ENCODE results near the gene UGT1A10. TPM values are rescaled to one million over a fixed set of nuclear protein-coding genes. Genes with fewer than 3 reads are reported as not detected.

Gene UGT1A10
- total RNA-seq, 1 experiment from 2014 or later = not detected

DNA sequence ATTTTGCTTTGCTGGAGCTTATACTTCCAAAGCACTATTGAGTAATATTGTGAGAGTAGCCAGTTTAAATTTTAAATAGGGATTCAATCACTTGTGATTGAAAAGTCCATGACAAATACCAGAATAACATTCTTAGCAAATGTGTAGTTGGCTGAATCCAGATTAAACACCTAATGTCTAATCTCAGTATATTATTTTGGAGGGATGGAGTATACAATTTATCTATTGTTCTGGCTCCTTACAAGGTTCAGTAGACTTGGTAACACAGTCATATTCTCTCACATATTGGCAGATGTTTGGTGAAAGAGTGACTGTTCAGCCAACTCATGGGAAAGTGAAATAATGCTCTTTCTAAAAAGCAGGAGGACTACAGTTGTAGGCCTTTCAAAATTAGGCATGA is 37.6 kb downstream of the UGT1A10 start:
- DNase-seq = no peak
- no peak overlapping the region for H3K4me3 ChIP-seq
- no peak overlapping the region for H3K27ac ChIP-seq
- H3K9me3 ChIP-seq (replicated peaks) = no peaks in the 10 kb centered on the region
- peaks cover 5% of the 10 kb centered on the region; the same call in 1 of the 2 replicates for H3K4me1 ChIP-seq
- no peaks in the 10 kb centered on the region for H3K36me3 ChIP-seq
- no peaks in the 10 kb centered on the region for H3K27me3 ChIP-seq

DNA sequence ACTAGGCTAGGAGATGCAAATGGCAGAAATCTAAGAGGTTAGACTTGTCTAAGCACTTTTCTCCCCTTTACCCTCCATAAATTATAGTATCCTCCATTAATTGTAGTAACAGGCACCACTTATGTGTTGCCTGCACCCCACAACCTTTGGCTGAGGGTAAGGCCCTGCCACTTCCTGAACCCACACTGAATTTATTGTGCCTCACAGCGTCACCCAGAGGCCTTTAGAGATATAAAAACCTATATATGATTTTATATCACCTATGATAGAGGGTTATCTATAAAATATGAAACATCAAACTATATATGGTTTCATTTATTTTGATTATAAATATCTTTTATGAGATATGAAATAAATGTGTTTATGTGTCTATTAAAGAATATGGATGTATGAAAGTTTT is 38.1 kb downstream of the UGT1A10 start:
- H3K27me3 ChIP-seq = no peaks in the 10 kb centered on the region
- H3K4me3 ChIP-seq = no peak overlapping the region
- no peaks in the 10 kb centered on the region for H3K9me3 ChIP-seq (replicated peaks)
- no peaks in the 10 kb centered on the region for H3K36me3 ChIP-seq
- H3K27ac ChIP-seq = no peak overlapping the region
- no peak for DNase-seq
- H3K4me1 ChIP-seq = peaks cover 5% of the 10 kb centered on the region; the same call in 1 of the 2 replicates

DNA sequence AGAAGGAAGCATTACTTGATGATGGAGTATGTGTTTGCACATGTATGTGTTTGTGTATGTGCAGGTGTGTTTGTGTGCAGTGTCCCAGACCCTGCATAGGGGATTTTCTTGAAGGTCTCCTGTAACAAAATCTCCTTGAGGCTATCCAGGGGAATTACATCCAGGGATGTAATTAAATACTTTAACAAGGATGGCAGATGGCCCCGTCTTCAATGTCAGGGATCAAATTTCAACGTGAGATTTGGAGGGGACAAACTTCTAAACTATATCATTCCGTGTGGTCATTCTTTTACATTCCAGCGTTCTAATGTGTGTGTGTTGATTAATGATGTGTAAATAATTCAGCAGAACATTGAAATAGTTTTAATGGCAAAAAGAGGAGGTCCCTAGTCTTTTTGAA is 38.7 kb downstream of the UGT1A10 start:
- Histone ChIP-seq H3K4me1 (peaks cover 5% of the 10 kb centered on the region; the same call in 1 of the 2 replicates), H3K9me3 (replicated peaks) (no peaks in the 10 kb centered on the region), H3K27me3 (no peaks in the 10 kb centered on the region), H3K36me3 (no peaks in the 10 kb centered on the region), H3K4me3 (no peak overlapping the region), H3K27ac (no peak overlapping the region)
- peak; percentile 10 to 51 for DNase-seq

DNA sequence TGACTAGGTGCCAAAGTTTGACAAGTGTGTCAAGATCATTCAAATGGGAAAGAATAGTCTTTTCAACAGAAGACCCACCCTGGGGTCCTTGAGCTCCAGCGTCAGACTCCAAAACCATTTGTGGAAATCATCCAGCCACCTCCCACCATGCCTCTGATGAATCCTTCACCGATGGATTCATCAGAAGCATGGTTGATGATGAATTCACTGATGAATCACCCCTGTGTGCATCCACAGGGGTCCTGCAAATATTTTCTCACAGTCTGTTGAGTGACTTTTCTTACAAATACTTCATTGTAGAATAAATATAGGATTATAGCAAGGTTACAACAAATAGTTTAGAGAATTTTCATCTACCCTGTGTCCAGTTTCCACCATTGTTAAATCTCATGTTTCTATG is 39.8 kb downstream of the UGT1A10 start:
- H3K4me3 ChIP-seq = no peak overlapping the region
- no peaks in the 10 kb centered on the region for H3K36me3 ChIP-seq
- H3K27me3 ChIP-seq = no peaks in the 10 kb centered on the region
- no peak for DNase-seq
- H3K27ac ChIP-seq = no peak overlapping the region
- H3K4me1 ChIP-seq = peaks cover 5% of the 10 kb centered on the region; the same call in 1 of the 2 replicates
- no peaks in the 10 kb centered on the region for H3K9me3 ChIP-seq (replicated peaks)

DNA sequence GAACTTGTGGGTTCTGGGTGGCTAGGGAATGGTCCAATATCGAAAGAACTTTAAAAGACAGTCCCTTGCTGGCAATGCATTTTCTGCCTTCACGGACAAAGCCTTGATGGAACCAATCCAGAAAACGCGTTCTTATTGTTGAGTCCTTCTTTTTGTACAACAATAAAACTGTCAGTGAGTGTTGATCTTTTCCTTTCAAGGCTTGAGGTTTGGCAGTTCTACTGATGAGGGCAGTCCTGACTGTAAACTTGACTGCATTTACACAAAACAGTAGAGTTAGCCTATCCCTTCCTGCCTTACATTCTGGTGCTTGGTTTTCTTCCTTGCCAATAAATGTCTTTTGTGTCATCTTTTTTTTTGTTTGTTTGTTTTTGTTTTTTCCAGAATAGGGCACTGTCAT is 42.9 kb downstream of the UGT1A10 start:
- Histone ChIP-seq H3K36me3 (no peaks in the 10 kb centered on the region), H3K4me1 (peaks cover 5% of the 10 kb centered on the region; the same call in 1 of the 2 replicates), H3K27ac (no peak overlapping the region), H3K9me3 (replicated peaks) (no peaks in the 10 kb centered on the region), H3K27me3 (no peaks in the 10 kb centered on the region), H3K4me3 (no peak overlapping the region)
- DNase-seq = no peak

DNA sequence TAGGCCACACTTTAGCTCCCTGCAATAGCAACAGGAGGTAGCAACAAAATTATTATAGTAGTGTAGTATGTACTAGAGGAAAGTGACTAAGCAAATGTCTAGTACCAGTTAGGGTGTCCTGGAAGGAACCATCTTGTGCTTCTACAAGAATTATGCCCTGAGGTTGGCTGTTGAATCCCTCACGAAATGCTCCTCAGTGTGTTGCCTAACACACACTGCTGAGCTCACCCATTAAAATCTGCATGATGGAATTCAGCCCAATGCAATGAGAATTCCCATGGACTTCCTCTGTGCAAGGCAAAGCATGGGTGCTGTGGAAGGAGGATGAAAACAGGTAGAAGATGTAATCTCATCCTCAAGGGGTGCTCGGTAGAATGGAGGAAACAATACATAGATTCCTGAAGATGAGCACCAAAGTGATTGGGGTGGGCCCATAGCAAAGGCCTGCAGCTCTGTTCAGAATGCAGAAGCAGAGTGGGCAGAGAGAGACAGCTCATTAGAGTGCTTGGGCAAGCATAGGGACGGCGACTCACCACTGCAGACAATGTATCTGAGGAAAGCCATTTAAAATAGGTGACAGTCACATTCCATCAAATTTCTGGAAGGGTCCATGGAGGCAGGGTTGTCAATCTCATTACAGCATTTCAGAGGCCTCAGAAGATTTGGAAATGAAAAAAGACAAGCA is 44.3 kb downstream of the UGT1A10 start:
- no peak for DNase-seq
- no peaks in the 10 kb centered on the region for H3K9me3 ChIP-seq (replicated peaks)
- H3K4me1 ChIP-seq = peaks cover under 1% of the 10 kb centered on the region; the same call in 1 of the 2 replicates
- no peaks in the 10 kb centered on the region for H3K27me3 ChIP-seq
- no peaks in the 10 kb centered on the region for H3K36me3 ChIP-seq
- no peak overlapping the region for H3K4me3 ChIP-seq
- H3K27ac ChIP-seq = no peak overlapping the region

DNA sequence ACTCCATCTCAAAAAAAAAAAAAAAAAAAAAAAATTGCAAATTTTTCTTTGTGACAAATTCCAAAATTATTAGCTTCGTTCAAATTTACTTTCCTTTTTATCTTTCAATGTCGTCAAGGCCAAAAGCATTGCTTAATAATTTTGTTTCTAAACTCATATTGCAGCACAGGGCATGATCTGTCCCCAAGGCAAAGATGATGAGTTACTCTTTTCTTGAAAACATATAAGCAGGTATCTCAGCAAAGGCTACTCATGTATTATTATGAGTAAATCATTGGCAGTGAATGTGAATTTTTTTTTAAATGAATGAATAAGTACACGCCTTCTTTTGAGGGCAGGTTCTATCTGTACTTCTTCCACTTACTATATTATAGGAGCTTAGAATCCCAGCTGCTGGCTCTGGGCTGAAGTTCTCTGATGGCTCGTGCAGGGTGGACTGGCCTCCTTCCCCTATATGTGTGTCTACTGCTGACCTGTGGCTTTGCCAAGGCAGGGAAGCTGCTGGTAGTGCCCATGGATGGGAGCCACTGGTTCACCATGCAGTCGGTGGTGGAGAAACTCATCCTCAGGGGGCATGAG is 45.4 kb downstream of the UGT1A10 start, which contains the start of gene UGT1A7:
Gene UGT1A7, plus strand, starts transcription at position 381 of the 579 bp plus-strand sequence. Its CDS starts 37 bp downstream, at position 418.
- H3K36me3 ChIP-seq = no peaks in the 10 kb centered on the region
- H3K27me3 ChIP-seq = no peaks in the 10 kb centered on the region
- DNase-seq = no peak
- no peak within 1 kb of the TSS for H3K27ac ChIP-seq
- H3K9me3 ChIP-seq (replicated peaks) = no peaks in the 10 kb centered on the region
- H3K4me1 ChIP-seq = no peaks in the 10 kb centered on the region
- no peak within 1 kb of the TSS for H3K4me3 ChIP-seq

DNA sequence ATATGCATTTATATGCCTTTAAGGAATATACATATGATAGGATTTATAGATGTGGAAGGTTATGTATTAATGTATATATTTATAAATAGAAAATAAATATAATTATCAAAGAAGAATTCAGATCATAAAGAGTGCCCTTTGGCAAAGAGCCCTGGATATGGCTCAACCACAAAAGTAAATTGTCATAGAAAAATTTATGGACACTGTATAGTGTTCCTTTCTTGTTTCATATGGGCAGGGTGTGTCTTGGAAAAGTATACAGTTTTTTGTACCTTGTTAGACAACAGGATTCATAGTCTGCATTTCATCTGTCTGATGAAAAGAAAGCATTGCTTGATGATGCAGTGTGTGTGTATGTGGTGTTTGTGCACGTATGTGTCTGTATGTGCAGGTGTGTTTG is 48.4 kb downstream of the UGT1A10 start:
- Histone ChIP-seq H3K36me3 (no peaks in the 10 kb centered on the region), H3K9me3 (replicated peaks) (no peaks in the 10 kb centered on the region), H3K27me3 (no peaks in the 10 kb centered on the region), H3K4me3 (no peak overlapping the region), H3K27ac (no peak overlapping the region), H3K4me1 (no peaks in the 10 kb centered on the region)
- no peak for DNase-seq

DNA sequence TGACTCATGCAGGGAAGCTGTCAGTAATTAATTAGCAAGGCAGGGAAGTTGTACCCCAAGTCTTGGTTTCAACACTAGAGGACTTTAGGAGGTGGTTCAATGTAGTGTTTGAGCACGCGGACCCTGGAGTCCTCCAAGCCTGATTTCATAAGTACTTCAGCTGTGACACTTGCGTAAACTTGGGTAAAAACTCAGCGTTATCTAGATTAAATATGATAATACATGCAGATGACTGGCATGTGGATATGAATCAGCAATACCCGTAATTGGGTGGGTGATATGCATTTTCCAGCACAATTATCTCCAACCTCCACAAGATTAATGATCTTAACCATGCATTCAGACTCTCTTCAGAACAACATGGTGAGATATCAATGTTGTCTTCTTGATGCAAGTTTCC is 50.7 kb downstream of the UGT1A10 start:
- DNase-seq = no peak
- Histone ChIP-seq H3K27ac (no peak overlapping the region), H3K36me3 (no peaks in the 10 kb centered on the region), H3K4me1 (no peaks in the 10 kb centered on the region), H3K4me3 (no peak overlapping the region), H3K9me3 (replicated peaks) (no peaks in the 10 kb centered on the region), H3K27me3 (no peaks in the 10 kb centered on the region)

DNA sequence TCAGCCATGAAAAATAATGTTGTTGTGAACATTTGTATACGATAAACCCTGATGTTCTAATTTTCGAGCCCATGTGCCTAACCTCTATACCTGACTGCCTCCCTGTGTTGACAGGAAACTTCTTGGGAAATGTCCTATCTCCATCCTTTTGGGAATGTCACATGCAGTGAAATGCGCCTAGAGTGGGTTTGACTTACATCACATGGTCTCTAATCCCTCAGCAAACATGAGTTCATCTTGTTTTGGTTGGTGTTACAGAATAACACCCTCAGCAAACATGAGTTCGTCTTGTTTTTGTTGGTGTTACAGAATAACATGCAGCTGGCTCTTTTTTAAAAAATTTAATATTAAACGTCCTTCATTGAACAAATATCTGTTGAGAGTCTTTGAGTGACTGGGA is 52.1 kb downstream of the UGT1A10 start:
- H3K9me3 ChIP-seq (replicated peaks) = no peaks in the 10 kb centered on the region
- no peak for DNase-seq
- H3K27me3 ChIP-seq = no peaks in the 10 kb centered on the region
- H3K36me3 ChIP-seq = no peaks in the 10 kb centered on the region
- no peak overlapping the region for H3K4me3 ChIP-seq
- H3K4me1 ChIP-seq = no peaks in the 10 kb centered on the region
- H3K27ac ChIP-seq = no peak overlapping the region

DNA sequence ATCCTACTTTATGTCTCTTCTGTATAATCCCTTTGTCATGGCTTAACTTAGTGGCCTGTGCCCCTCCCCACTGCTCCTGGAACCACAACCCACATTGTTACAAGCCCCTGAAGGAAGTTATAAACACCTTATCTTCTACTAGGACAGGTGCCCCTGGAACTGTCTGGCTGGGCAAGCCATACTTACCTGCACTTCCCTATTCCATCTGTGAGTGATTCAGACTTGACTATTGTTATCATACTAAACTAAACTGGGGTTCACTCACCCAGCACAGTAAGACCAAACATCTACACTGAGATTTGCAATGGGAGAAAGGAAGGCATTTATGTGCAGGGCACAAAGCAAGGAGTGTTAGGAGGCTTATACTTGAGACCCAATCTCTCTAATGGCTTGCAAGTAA is 52.8 kb downstream of the UGT1A10 start:
- no peaks in the 10 kb centered on the region for H3K4me1 ChIP-seq

DNA sequence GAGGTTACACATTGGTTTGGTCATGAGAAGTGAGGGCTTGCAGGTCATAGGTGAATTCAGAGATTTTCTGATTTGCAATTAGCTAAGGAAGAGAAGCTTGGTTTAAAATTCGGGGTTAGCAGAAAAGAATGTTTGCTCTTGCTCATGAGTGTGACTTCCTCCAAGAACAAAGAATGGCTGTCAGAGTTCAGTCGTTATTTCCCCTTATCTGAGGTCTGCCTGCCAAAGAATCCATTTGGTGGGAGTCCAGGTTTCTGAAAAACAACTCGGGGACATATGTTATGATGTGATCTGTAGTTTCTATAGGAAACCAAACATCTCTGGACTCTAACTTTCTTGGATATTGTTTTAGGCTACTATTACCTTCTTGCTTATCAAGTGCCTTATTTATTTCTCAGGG is 53.3 kb downstream of the UGT1A10 start:
- H3K4me3 ChIP-seq = no peak overlapping the region
- no peak for DNase-seq
- H3K4me1 ChIP-seq = no peaks in the 10 kb centered on the region
- H3K9me3 ChIP-seq (replicated peaks) = no peaks in the 10 kb centered on the region
- H3K36me3 ChIP-seq = no peaks in the 10 kb centered on the region
- H3K27me3 ChIP-seq = no peaks in the 10 kb centered on the region
- no peak overlapping the region for H3K27ac ChIP-seq

More for the DNA sequence above, 52.8 kb downstream of the UGT1A10 start:
- DNase-seq = no peak
- H3K36me3 ChIP-seq = no peaks in the 10 kb centered on the region
- H3K27me3 ChIP-seq = no peaks in the 10 kb centered on the region
- no peak overlapping the region for H3K4me3 ChIP-seq
- no peak overlapping the region for H3K27ac ChIP-seq
- no peaks in the 10 kb centered on the region for H3K9me3 ChIP-seq (replicated peaks)

DNA sequence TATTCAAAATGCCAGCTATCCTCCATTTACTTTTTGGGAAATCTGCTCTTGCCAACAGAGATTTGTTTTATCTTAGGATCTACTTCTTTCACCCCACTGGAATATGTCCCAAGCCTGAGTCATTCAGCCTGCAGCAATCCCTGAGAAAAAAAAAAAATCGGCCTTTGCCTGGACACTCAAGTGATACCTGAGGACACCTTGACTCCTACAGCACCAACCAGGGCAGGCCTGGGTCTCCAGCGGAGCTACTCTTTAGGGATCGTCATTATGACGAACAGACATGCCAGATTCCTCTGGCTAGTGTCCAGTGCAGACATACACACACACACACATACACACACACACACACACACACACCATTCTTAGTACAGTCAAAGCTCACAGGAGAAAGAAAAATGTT is 54.2 kb downstream of the UGT1A10 start:
- Histone ChIP-seq H3K27ac (no peak overlapping the region), H3K36me3 (no peaks in the 10 kb centered on the region), H3K4me1 (no peaks in the 10 kb centered on the region), H3K27me3 (no peaks in the 10 kb centered on the region), H3K4me3 (no peak overlapping the region), H3K9me3 (replicated peaks) (no peaks in the 10 kb centered on the region; the same call in 1 of the 2 replicates)
- no peak for DNase-seq

DNA sequence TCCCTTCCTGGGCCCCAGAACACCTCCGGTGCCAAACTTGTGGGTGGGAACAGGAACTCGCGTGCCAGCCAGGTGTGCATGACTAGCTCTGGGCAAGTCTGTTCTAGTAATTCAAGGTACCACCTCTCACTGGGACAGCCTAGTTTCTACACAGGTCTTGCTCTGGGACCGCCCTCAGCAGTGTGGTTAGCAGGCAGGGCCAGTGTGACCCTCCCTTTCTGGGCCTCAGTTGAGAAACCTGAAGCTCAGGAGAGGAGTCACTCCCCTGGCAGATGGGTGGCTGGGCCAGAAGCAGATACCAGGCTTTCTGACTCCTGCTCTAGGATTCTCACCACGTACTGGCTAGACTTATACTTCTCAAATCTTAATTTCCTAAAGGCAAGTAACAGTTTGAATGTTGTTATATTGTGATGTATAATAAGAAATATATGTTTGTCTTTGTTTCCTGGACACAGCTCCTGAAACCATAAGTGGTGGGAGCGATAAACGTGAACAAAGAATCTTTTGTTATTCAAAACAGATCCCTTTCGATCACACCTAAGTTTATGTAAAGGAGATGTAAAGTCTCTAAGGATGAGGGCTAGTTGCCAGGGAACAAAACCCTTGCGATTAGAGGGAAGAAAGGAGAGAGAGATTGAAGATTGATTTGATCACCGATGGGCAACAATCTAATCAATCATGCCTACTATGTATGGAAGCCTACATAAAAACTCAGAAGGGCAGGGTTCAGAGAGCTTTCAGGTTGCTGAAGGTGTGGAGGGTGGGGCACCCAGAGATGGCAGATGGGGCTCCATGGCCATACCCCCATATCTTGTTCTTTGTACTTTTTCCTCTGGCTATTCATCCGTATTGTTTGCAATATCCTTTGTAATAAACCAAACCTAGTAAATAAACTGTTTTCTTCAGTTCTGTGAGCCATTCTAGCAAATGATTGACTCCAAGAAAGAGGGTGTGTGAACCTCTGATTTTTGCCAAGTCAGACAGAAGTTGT is 55.5 kb downstream of the UGT1A10 start:
- Histone ChIP-seq H3K4me1 (no peaks in the 10 kb centered on the region), H3K36me3 (no peaks in the 10 kb centered on the region), H3K27ac (no peak overlapping the region), H3K27me3 (no peaks in the 10 kb centered on the region), H3K9me3 (replicated peaks) (no peaks in the 10 kb centered on the region; the same call in 1 of the 2 replicates), H3K4me3 (no peak overlapping the region)
- DNase-seq = no peak

DNA sequence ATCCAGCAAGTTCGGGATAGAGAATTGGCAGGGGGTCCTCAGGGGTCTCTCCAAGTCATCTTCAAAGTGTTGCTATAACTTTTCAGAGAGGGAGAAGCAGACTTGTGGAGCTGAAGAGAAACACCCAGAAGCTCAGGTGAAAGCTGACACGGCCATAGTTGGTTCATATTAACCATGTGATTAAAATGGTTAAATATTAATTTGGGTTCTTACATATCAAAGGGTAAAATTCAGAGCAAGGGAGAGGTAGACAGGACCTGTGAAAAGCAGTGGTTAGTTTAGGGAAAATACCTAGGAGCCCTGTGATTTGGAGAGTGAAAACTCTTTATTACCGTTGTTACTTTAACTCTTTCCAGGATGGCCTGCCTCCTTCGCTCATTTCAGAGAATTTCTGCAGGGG is 56.4 kb downstream of the UGT1A10 start, which contains the start of gene UGT1A6:
Gene UGT1A6, plus strand, starts transcription at position 243 of the 400 bp plus-strand sequence. Its CDS starts 115 bp downstream, at position 358.
- Histone ChIP-seq H3K27ac (no peak within 1 kb of the TSS), H3K36me3 (no peaks in the 10 kb centered on the region), H3K4me3 (no peak within 1 kb of the TSS), H3K27me3 (no peaks in the 10 kb centered on the region), H3K9me3 (replicated peaks) (no peaks in the 10 kb centered on the region; the same call in 1 of the 2 replicates), H3K4me1 (no peaks in the 10 kb centered on the region)
- DNase-seq = no peak
